Measurements from ENCODE around the gene PTPN5.
"Not testable (repeated sequence)": the region's sequence is repeated elsewhere in the genome, so short reads cannot be mapped to it uniquely, and the experiment has no call there.

The PTPN5 gene

GRCh38 chr11:18791207-18791968, at the start of gene PTPN5:
PTPN5 (minus strand) TSS chr11:18791798; CDS start chr11:18771958, 19,840 bp downstream.
- DNase-seq = no peak

- DNase-seq = no peak
Observed at GRCh38 chr11:18836417-18836816, 44.8 kb upstream of the PTPN5 start.

- DNase-seq = no peak
Observed at GRCh38 chr11:18834754-18835466, 43.3 kb upstream of the PTPN5 start.

- DNase-seq = not testable (repeated sequence)
Observed at GRCh38 chr11:18820160-18820559, 28.6 kb upstream of the PTPN5 start.

- DNase-seq = no peak
Observed at GRCh38 chr11:18804199-18804999, 12.8 kb upstream of the PTPN5 start.

GRCh38 chr11:18802381-18803257, 11.0 kb upstream of the PTPN5 start:
- DNase-seq = peak; percentile 57

- peak; percentile 42 for DNase-seq
Observed at GRCh38 chr11:18798799-18799469, 7.3 kb upstream of the PTPN5 start.

- DNase-seq = no peak
Observed at GRCh38 chr11:18794956-18795355, 3.4 kb upstream of the PTPN5 start.

- no peak for DNase-seq
Observed at GRCh38 chr11:18792827-18793226, 1.2 kb upstream of the PTPN5 start.

- no peak for DNase-seq
Observed at GRCh38 chr11:18791969-18792628, 501 bp upstream of the PTPN5 start.

- no peak for DNase-seq
Observed at GRCh38 chr11:18790883-18791206, 753 bp downstream of the PTPN5 start.

GRCh38 chr11:18789942-18790341, 1.7 kb downstream of the PTPN5 start:
- no peak for DNase-seq

GRCh38 chr11:18785411-18785810, 6.2 kb downstream of the PTPN5 start:
- DNase-seq = no peak

GRCh38 chr11:18780896-18781295, 10.7 kb downstream of the PTPN5 start:
- DNase-seq = no peak

GRCh38 chr11:18780329-18780728, 11.3 kb downstream of the PTPN5 start:
- no peak for DNase-seq

- peak; percentile 49 for DNase-seq
Observed at GRCh38 chr11:18778468-18778867, 13.1 kb downstream of the PTPN5 start.

GRCh38 chr11:18776324-18776723, 15.3 kb downstream of the PTPN5 start:
- DNase-seq = no peak

GRCh38 chr11:18775492-18776292, 15.9 kb downstream of the PTPN5 start:
- peak; percentile 78 for DNase-seq

GRCh38 chr11:18774801-18775200, 16.8 kb downstream of the PTPN5 start:
- no peak for DNase-seq

GRCh38 chr11:18773681-18774080, 17.9 kb downstream of the PTPN5 start:
- no peak for DNase-seq

- no peak for DNase-seq
Observed at GRCh38 chr11:18773104-18773503, 18.5 kb downstream of the PTPN5 start.
